Measurements from ENCODE around the gene ZNF609. TPM values are rescaled to one million over a fixed set of nuclear protein-coding genes. Genes with fewer than 3 reads are reported as not detected.
A peak's percentile ranks its signal among the peaks of the same experiment; 100 is the strongest.

The ZNF609 gene
- total and polyA plus RNA-seq, 2 of the 13 experiments (the other 11 are each of a cell fraction or from before 2014, with no cell fraction given), result 8.9 to 9.9 TPM

DNA sequence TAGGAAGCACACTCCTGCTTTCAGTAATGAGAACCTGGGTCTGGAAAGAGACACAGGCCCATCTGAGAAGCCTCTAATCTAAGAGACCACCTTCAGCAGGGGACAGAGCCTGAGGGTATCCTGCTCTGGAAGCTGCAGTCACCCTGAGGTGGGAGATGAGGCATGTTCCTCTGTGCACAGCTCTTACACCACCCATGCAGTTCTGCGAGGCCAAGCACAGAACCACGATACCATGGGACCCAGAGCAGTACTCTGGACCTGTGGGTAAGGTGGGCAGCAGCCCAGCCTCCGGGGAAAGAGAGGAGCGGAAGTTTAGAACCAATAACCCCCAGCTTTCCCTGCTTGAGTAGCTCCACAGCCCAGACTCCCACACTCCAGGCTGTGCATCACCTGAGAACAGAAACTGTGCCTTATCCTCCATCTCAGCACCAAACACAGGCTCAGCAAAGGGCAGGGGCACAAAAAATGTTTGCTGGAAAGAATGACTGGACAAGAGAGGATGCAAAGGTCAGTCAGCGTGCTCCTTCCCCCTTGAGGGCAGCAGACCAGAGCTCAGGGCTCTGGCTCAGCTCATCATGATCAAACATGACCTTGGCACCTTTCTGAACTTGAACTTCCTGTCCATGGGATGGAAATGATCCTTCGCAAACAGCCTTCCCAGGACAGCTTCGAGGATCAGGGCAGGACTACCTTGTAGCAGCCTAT is 271.9 kb downstream of the ZNF609 start (continued):
- TF ChIP-seq ZNF142 (CRISPR knock-in tag; IDR thresholded peaks at IDR 0.05) (no peak), CSRNP2 (CRISPR knock-in tag; conservative IDR thresholded peaks at IDR 0.05; ENCODE audit: low read depth) (no peak), NRL (CRISPR knock-in tag; IDR thresholded peaks at IDR 0.05; ENCODE audit: borderline replicate concordance) (0 out of 2 replicates have a peak, but pooled peaks have one; percentile 45), HDAC2 (CRISPR knock-in tag; IDR thresholded peaks at IDR 0.05) (peak; percentile 68; the same call in 1 of the 2 replicates), ATF7-NPFF (CRISPR knock-in tag; IDR thresholded peaks at IDR 0.05; ENCODE audit: low read depth) (no peak), ZNF513 (CRISPR knock-in tag; conservative IDR thresholded peaks at IDR 0.05) (no peak), ZNF350 (CRISPR knock-in tag; IDR thresholded peaks at IDR 0.05; ENCODE audit: borderline replicate concordance, low read depth) (no peak), NCOR1 (IDR thresholded peaks at IDR 0.05; ENCODE audit: borderline replicate concordance, low read length) (peak; percentile 88), NCOA2 (CRISPR knock-in tag; IDR thresholded peaks at IDR 0.05) (peak; percentile 40; the same call in 1 of the 2 replicates), CHCHD3 (CRISPR knock-in tag; IDR thresholded peaks at IDR 0.05) (no peak), BRD4 (CRISPR knock-in tag; IDR thresholded peaks at IDR 0.05) (no peak), ZNF432 (CRISPR knock-in tag; IDR thresholded peaks at IDR 0.05; ENCODE audit: borderline replicate concordance) (no peak), ZMYM3 (CRISPR knock-in tag; IDR thresholded peaks at IDR 0.05) (0 out of 2 replicates have a peak, but pooled peaks have one; percentile 38), ZNF362 (CRISPR knock-in tag; IDR thresholded peaks at IDR 0.05; ENCODE audit: borderline replicate concordance) (peak; percentile 28; the same call in 1 of the 2 replicates), TAF15 (IDR thresholded peaks at IDR 0.05; ENCODE audit: low read depth, low read length, poor library complexity, severe bottlenecking) (no peak), E2F5 (CRISPR knock-in tag; conservative IDR thresholded peaks at IDR 0.05) (no peak)
- TF ChIP-seq, protein P1, sequence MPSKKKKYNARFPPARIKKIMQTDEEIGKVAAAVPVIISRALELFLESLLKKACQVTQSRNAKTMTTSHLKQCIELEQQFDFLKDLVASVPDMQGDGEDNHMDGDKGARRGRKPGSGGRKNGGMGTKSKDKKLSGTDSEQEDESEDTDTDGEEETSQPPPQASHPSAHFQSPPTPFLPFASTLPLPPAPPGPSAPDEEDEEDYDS (CRISPR knock-in tag; IDR thresholded peaks at IDR 0.05), result no peak; the same call in 1 of the 2 replicates
